SK-N-MC (cell line): ENCODE data around the gene GJA9.
"Not testable (repeated sequence)": the region's sequence is repeated elsewhere in the genome, so short reads cannot be mapped to it uniquely, and the experiment has no call there.

Experiments used
- DNase-seq: peaks from one replicate; pipeline ENCODE4 v3.0.0-alpha.2; 2011; ENCODE audit warnings: low read depth, low spot score
- H3K27ac ChIP-seq: fragments of 200-600 bp; sonication (generic); 2 replicates; pipeline ENCODE4 v1.5.1; 2016; ENCODE audit warnings: mixed run types
- H3K36me3 ChIP-seq: fragments of 200-600 bp; sonication (generic); 2 replicates; pipeline ENCODE4 v1.6.1; 2017; ENCODE audit warnings: antibody characterized with exemption, low read length, mixed read lengths; ENCODE audit not compliant: insufficient read depth
- H3K4me3 ChIP-seq: fragments of 200-600 bp; sonication (generic); 2 replicates; pipeline ENCODE4 v1.5.1; 2016
- H3K9ac ChIP-seq: fragments of 200-600 bp; sonication (generic); 2 replicates; pipeline ENCODE4 v1.8.0; 2017; ENCODE audit warnings: mixed run types, mixed read lengths; ENCODE audit not compliant: insufficient read length
- H3K9me3 ChIP-seq: fragments of 200-600 bp; sonication (generic); 2 replicates; pipeline ENCODE4 v1.6.1; 2017; ENCODE audit warnings: low read depth, mild to moderate bottlenecking, antibody characterized with exemption, low read length, moderate library complexity, mixed read lengths
- EZH2 ChIP-seq: fragments of 200-600 bp; sonication (generic); IDR thresholded peaks from one replicate; pipeline ENCODE4 v1.6.1; 2017; ENCODE audit warnings: antibody characterized with exemption
- FOXP2 ChIP-seq: optimal IDR thresholded peaks from 2 replicates; pipeline ENCODE3; 2011; ENCODE audit warnings: mild to moderate bottlenecking, moderate library complexity; ENCODE audit not compliant: insufficient read depth; ENCODE audit errors: extremely low read length, control extremely low read depth
- POLR2AphosphoS5 ChIP-seq: IDR thresholded peaks from 2 replicates; pipeline ENCODE4 v1.6.1; 2012; ENCODE audit warnings: mild to moderate bottlenecking, low read depth, low read length, borderline replicate concordance

GJA9 gene

DNA sequence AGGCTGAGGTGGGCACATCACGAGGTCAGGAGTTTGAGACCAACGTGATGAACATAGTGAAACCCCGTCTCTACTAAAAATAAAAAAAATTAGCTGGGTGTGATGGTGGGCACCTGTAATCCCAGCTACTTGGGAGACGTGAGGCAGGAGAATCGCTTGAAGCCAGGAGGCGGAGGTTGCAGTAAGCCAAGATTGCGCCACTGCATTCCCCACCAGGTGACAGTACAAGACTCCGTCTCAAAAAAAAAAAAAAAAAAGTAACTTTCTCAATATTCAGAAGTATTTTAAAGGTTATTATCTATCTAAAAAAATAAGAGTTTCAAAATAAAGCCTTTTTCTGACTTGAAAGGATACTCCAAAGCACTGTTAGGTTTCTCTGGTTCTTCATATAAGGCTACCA lies 14.2 kb downstream of the GJA9 start:
- H3K9ac ChIP-seq, result no peak overlapping the region
- TF ChIP-seq FOXP2 (no peak), EZH2 (no peak), POLR2AphosphoS5 (no peak)
- DNase-seq, result no peak
- H3K36me3 ChIP-seq, result peaks cover 13% of the 10 kb centered on the region
- H3K4me3 ChIP-seq, result no peak overlapping the region
- no peaks in the 10 kb centered on the region for H3K9me3 ChIP-seq
- no peak overlapping the region for H3K27ac ChIP-seq

DNA sequence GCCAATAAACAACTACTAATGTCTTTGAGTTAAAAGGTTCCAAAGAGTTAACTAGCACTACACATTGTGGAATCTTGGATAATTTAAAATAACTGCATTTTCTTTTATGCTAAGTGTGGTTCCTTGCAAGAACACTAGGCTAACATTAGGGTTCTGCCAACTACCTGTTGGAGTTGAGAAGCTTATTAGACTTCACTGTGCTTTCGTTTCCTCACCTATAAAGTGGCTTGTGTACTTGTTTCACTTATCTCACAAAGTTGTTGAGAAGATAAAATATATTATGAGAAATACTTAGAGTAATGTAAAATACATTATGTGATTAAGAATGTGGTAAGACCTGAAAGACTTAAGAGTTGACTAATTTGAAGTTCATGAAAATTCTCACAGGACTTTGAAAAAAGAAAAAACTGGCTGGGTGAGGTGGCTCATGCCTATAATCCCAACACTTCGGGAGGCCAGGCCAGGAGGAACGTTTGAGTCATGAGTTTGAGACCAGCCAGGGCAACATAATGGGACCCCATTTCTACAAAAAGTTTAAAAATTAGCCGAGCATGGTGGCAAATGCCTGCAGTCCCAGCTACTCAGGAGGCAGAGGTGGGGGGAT lies 16.2 kb downstream of the GJA9 start:
- Histone ChIP-seq H3K9me3 (no peaks in the 10 kb centered on the region), H3K27ac (no peak overlapping the region), H3K9ac (no peak overlapping the region), H3K4me3 (no peak overlapping the region), H3K36me3 (peaks cover 13% of the 10 kb centered on the region)
- DNase-seq, result no peak
- TF ChIP-seq FOXP2, result no peak
- TF ChIP-seq POLR2AphosphoS5, result no peak
- TF ChIP-seq EZH2, result no peak

DNA sequence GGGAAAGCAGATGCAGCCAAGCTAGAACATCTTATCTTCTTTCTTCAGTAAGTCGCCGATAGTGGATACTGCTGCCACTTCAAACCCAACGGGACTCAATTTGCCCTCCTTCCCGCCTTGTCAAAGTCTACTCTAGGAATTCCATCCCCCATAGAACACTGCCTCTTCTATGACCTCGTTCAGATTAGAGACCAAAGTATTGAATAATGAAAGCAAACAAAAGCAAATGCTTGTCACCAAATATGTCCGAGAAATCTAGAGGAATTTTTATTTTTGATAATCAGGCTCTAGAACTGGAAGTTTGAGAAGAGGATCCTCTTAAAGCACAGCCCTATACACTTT lies 21.0 kb downstream of the GJA9 start:
- H3K27ac ChIP-seq, result no peak overlapping the region

DNA sequence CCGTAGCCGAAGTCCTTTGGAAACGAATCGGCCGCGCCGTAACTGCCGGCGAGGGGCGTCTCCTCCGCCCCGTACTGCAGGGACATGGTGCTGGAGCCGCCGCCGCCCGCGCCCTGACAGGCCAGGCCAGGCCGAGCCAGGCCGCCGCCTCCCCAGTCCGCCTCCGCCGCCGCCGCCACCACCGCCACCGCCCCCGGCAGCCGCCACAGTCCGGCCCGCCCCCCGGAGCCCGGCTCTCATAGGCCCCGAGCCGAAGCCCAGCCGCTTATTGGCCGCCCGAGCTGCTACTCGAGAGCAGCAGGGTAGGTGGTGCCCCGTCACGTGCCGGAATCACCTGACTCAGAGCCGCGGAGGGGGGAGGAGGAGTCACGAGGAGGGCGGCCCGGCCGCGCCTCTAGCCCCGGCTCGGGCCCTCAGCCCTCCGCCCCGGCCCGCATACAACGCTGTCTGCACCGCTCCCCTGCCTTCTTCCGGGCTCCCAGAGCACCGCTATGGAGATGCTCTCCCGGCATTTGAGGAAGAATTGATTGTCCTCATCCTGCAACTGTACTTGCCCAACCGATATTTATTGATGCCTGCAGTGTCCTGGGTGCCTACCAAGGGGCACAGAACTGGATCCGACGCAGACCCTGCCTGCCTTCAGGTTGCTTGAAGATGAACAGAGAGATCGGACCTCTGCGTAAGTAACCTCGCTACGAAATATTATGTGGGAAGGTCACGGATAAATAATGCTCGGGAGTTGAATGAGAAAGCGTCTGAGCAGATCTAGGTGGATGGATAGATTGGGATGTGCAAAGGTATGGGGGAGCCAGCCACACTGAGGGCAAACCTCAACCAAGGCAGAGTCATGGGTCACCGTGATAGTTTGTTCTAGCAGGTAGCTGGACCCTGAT lies 21.6 kb downstream of the GJA9 start, which contains the start of gene RRAGC:
TSS of gene RRAGC (minus strand) at position 212 of the 893 bp plus-strand sequence. CDS start at position 86, 126 bp downstream.
- Histone ChIP-seq H3K36me3 (peaks cover 27% of the 10 kb centered on the region), H3K27ac (no peak within 1 kb of the TSS), H3K4me3 (peak within 1 kb of the TSS; percentile 95), H3K9me3 (no peaks in the 10 kb centered on the region), H3K9ac (peak within 1 kb of the TSS; percentile 87)
- TF ChIP-seq POLR2AphosphoS5, result peak; percentile 85
- TF ChIP-seq FOXP2, result peak; percentile 50
- TF ChIP-seq EZH2, result no peak
- peak; percentile 55 for DNase-seq

More for the DNA sequence above, 21.0 kb downstream of the GJA9 start:
- H3K36me3 ChIP-seq, result peaks cover 27% of the 10 kb centered on the region
- TF ChIP-seq POLR2AphosphoS5, result no peak
- no peak for TF ChIP-seq EZH2
- TF ChIP-seq FOXP2, result no peak
- no peak for DNase-seq
- peak overlapping the region; percentile 87 for H3K9ac ChIP-seq
- no peaks in the 10 kb centered on the region for H3K9me3 ChIP-seq
- H3K4me3 ChIP-seq, result peak overlapping the region; percentile 95

DNA sequence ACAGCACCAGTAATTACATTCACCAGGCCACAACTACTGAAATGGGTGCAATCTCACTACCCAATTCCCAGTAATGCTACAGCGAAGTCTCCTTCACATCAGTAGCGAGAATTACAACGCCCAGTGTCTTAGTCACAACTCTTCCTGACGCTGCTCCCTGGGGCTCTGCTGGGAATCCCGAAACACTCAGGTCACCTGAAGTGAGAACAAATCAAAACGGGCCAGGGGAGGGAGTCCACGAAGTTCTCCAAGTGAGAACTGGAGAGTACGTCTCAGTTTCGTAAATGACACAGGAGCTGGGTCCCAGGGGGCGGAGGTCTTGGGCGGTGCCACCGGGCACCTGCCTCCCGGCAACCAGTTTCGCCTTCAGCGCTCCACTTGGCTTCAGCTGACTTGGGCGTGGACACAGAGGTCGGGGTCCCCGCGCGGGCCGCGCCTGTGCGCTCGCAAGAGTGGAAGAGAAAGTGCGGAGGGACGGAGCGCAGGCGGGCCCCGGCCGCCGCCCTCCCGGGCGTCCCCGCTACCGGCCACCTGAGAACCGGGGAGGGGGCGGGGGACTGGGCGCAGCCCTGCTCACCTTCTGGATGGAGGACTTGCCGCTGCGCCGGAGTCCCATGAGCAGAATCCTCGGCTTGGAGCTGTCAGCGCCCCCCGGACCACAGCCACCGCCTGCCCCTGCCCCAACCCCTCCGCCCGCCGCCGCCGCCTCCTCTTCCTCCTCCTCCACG lies 22.4 kb downstream of the GJA9 start:
- DNase-seq, result no peak
- Histone ChIP-seq H3K9ac (peak overlapping the region; percentile 82), H3K9me3 (no peaks in the 10 kb centered on the region), H3K4me3 (peak overlapping the region; percentile 95), H3K36me3 (peaks cover 21% of the 10 kb centered on the region), H3K27ac (no peak overlapping the region)
- no peak for TF ChIP-seq POLR2AphosphoS5
- no peak for TF ChIP-seq EZH2
- TF ChIP-seq FOXP2, result no peak

DNA sequence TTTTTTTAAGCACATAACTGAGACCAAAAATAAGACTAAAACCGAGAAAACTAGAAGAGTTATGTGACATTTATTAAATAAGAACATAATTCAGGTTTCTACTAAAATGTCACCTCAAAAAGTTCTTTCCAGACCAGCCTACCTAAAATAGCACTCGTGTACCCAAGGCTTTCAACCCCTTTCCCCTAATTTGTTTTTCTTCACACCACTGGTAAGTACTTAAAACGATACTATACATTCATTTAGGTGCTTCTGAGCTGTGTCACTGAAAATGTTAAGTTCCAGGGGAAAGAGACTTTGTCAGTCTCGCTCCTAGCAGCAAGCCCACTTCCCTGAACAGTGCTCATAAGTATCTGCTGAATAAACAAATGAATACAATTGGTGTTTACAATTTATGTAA lies 28.6 kb downstream of the GJA9 start:
- H3K9me3 ChIP-seq, result no peaks in the 10 kb centered on the region
- H3K36me3 ChIP-seq, result peaks cover 35% of the 10 kb centered on the region
- H3K4me3 ChIP-seq, result no peak overlapping the region
- DNase-seq, result no peak
- no peak overlapping the region for H3K9ac ChIP-seq
- no peak overlapping the region for H3K27ac ChIP-seq
- no peak for TF ChIP-seq POLR2AphosphoS5
- no peak for TF ChIP-seq FOXP2
- no peak for TF ChIP-seq EZH2

DNA sequence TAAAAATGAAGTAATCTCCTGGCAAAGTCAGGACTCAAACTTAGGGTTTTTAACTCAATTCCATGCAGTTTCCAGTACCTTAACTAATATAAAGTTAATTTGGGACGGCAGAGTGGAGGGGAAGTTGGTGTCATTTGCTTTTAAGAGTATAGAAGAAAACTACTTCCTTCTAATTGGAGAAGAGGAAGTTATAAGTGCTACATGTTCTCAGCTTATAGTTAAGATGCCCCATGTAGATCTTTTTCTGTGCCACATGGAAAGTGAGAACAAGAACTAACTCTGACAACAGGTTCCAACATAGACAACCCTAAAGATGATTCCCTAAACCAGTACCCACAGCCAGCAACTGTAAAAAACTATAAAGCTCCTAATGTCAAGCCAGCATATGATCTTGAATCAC lies 33.3 kb downstream of the GJA9 start:
- peaks cover 36% of the 10 kb centered on the region for H3K36me3 ChIP-seq
- DNase-seq, result no peak
- H3K27ac ChIP-seq, result no peak overlapping the region
- H3K9ac ChIP-seq, result no peak overlapping the region
- H3K4me3 ChIP-seq, result no peak overlapping the region
- no peaks in the 10 kb centered on the region for H3K9me3 ChIP-seq
- TF ChIP-seq POLR2AphosphoS5 (no peak), FOXP2 (no peak)

DNA sequence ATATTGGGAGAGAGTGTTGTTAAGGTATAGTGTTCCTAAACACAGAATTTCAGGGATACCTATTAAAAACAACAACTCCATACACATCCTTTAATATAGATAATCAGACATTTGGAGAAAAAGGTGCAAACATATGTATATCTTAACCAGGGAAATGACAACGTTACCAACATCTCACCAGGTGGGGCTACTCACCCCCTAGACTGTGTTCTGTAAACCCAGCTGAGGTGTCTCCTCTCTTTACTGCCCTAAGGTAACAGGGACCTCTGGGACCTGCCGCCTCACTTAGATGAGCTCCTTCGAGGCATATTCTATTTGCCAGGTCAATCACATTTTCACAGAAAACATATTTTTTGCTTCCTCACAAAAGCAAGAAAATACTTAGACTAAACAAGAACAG lies 35.2 kb downstream of the GJA9 start:
- Histone ChIP-seq H3K4me3 (no peak overlapping the region), H3K9me3 (no peaks in the 10 kb centered on the region), H3K36me3 (peaks cover 26% of the 10 kb centered on the region), H3K9ac (no peak overlapping the region), H3K27ac (no peak overlapping the region)
- no peak for DNase-seq
- TF ChIP-seq POLR2AphosphoS5 (no peak), EZH2 (no peak), FOXP2 (no peak)

DNA sequence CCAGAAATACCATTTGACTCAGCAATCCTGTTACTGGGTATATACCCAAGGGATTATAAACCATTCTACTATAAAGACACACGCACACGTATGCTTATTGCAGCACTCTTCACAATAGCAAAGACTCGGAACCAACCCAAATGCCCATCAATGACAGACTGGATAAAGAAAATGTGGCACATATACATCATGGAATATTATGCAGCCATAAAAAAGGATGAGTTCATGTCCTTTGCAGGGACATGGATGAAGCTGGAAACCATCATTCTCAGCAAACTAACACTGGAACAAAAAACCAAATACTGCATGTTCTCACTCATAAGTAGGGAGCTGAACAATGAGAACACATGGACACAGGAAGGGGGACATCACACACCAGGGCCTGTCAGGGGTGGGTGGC lies 36.3 kb downstream of the GJA9 start:
- H3K36me3 ChIP-seq, result peaks cover 29% of the 10 kb centered on the region
- not testable (repeated sequence) for H3K9me3 ChIP-seq, H3K4me3 ChIP-seq, DNase-seq, H3K27ac ChIP-seq, H3K9ac ChIP-seq
